Activated T-cell treated with anti-CD3 and anti-CD28 coated beads, Interleukin-2, amount 50 U/mL, for 72 hours (primary cell): ENCODE data around the gene GALNT9. TPM values are rescaled to one million over a fixed set of nuclear protein-coding genes. Genes with fewer than 3 reads are reported as not detected.
"Not testable (repeated sequence)": the region's sequence is repeated elsewhere in the genome, so short reads cannot be mapped to it uniquely, and the experiment has no call there.

ENCODE experiments used
- ATAC-seq, 2 donors: fragments of 150-1000 bp; cut with Tn5 transposase; replicated peaks in 1 of 2; 2 replicates each; pipeline ENCODE4 v1.10.0; 2021; ENCODE audit warnings: moderate library complexity in 2 of 2, mild to moderate bottlenecking in 1 of 2
- DNase-seq, 2 donors: peaks; one replicate each; pipeline ENCODE4 v3.0.0; 2021 to 2022; ENCODE audit warnings: mixed read lengths in 1 of 2
- H3K27ac Mint-ChIP-seq: one replicate; pipeline ENCODE4 v1.8.0; 2022; ENCODE audit warnings: mild to moderate bottlenecking, moderate library complexity, mixed read lengths
- H3K27me3 Mint-ChIP-seq: one replicate; pipeline ENCODE4 v1.8.0; 2022; ENCODE audit warnings: low read depth, mixed read lengths
- H3K36me3 Mint-ChIP-seq, 2 donors: one replicate each; pipeline ENCODE4 v1.8.0; 2022; ENCODE audit warnings: mixed read lengths in 2 of 2, mild to moderate bottlenecking in 1 of 2; ENCODE audit not compliant: insufficient read depth in 2 of 2
- H3K4me1 Mint-ChIP-seq: one replicate; pipeline ENCODE4 v1.8.0; 2022; ENCODE audit warnings: low read depth, mixed read lengths
- H3K4me3 Mint-ChIP-seq, 2 donors: one replicate each; pipeline ENCODE4 v1.8.0; 2022; ENCODE audit warnings: mild to moderate bottlenecking in 2 of 2, mixed read lengths in 2 of 2, moderate library complexity in 2 of 2
- H3K9me3 Mint-ChIP-seq, 2 donors: one replicate each; pipeline ENCODE4 v1.8.0; 2022; ENCODE audit warnings: mixed read lengths in 2 of 2
- total RNA-seq, 2 donors: library from RNA; stranded (reverse); gene quantifications; one replicate each; pipeline ENCODE4 v1.2.3, GENCODE V29; 2022

Gene GALNT9
- total RNA-seq, 2 donors from 2014 or later, result 0.42 to 0.53 TPM

DNA sequence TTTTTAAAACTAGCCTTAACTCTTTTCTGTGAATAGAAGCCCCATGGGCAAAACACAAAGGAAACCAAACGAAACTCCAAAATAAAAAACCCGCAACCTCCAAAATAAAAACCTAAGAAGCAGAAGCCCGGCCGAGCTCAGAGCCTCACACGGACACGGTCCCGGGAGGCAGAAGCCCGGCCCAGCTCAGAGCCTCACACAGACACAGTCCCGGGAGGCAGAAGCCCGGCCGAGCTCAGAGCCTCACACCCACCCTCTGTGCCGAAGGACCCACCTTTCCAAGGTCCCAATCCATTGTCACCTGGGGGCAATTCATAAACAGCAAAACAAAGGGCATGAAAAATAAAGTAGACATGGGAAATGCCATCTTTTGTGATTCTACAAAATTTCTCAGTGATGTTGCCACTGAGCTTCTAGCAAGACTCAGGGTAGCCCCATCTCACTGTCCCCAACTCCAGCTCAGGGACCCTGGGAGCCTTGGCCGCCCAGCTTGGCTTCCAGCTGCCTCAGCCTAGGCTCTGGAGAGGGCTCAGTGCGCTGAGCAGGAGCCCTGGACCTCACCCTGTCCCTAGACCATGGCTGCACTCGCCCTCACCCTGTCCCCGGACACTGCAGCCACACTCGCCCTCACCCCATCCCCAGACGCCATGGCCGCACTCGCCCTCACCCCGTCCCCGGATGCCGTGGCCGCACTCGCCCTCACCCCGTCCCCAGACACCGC, 82.2 kb downstream of the GALNT9 start:
- no peak for DNase-seq
- H3K36me3 Mint-ChIP-seq, result no peaks in the 10 kb centered on the region
- H3K4me1 Mint-ChIP-seq, result no peaks in the 10 kb centered on the region
- H3K27ac Mint-ChIP-seq, result no peak overlapping the region
- H3K4me3 Mint-ChIP-seq, result no peak overlapping the region
- no peaks in the 10 kb centered on the region for H3K27me3 Mint-ChIP-seq
- no peak for ATAC-seq
- no peaks in the 10 kb centered on the region for H3K9me3 Mint-ChIP-seq

DNA sequence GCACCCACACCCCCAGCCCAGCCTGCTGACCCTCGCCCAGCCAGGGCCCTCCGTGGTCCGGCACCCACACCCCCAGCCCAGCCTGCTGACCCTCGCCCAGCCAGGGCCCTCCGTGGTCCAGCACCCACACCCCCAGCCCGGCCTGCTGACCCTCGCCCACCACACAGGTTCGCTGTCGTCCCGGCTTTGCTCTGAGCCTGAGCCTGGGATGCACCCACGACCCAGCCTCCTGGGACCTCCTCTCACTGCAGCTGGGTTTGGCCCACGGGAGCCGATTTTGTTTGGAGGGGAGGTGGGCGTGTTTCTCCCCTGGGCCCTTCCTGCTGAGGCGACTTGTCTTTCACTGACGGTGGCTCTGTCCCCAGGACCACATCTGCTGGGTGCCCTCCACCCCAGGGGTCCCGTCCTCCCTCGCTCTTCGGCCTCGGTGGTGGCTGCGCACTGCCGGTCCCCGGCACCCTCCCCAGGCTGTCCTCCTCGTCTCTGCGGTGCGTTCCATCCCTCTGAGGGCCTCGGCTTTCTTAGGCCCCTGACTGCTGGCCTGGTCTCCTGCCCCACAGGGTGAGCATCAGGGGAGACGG, 83.8 kb downstream of the GALNT9 start:
- no peak for ATAC-seq
- Mint-ChIP-seq H3K4me1 (no peaks in the 10 kb centered on the region), H3K27me3 (no peaks in the 10 kb centered on the region), H3K36me3 (no peaks in the 10 kb centered on the region), H3K27ac (no peak overlapping the region), H3K9me3 (no peaks in the 10 kb centered on the region), H3K4me3 (no peak overlapping the region)
- no peak for DNase-seq

DNA sequence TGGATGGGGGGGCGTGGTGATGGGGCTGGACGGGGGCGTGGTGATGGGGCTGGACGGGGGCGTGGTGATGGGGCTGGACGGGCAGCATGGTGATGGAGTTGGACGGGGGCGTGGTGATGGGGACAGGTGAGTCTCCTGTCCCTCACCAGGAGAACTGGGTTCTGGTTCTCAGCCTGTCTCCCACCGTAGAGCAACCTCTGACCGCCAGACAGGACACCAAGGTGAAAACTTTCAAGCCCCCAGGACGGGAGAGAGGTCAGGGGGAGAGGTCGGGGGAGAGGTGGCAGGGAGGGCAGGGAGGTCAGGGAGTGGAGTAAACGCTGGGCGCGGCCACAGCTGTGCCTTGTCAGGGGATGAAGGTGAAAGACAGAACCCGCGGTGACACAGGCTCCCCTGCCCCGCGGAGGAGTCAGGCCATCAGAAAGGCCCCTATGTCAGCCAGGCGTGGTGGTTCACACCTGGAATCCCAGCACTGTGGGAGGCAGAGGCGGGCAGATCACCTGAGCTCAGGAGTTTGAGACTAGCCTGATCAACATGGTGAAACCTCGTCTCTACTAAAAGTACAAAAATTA, 84.6 kb downstream of the GALNT9 start:
- Mint-ChIP-seq H3K36me3 (no peaks in the 10 kb centered on the region), H3K27ac (no peak overlapping the region), H3K27me3 (no peaks in the 10 kb centered on the region), H3K4me3 (no peak overlapping the region), H3K9me3 (no peaks in the 10 kb centered on the region), H3K4me1 (no peaks in the 10 kb centered on the region)
- ATAC-seq, result no peak
- no peak for DNase-seq

DNA sequence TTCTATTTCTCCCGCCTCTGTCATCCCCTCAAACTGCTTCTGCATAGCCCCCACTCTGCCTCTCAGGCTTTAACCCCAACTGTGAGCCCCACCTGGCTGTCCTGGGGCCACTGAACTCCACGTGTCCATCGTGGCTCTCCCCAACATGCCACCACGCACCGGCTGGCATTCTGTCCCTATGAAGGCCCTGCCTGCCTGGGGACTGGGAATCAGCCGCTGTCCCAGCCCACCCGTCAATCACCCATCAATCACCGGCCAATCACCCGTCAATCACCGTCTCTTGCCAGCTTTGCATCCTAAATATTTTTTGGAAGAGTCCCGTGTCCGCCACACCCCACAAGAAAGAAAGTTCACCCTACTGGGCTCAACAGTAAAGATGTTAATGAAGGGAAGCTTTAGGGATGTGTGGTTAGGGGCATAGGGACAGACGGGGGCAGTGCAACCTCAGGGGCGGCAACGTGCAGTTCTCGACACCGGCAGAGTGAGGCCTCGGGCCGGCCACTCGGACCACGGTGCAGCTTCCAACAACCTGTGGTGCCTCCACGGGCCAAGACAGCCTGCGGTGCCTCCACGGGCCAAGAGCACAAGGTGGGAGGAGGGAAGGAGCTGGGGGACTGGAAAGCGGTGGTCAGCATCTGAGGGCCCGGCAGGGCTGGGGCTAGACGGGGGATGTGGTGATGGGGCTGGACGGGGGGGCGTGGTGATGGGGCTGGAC, 85.6 kb downstream of the GALNT9 start:
- ATAC-seq, result peak in 1 of 2 donors; percentile 19
- Mint-ChIP-seq H3K27me3 (no peaks in the 10 kb centered on the region), H3K27ac (no peak overlapping the region), H3K36me3 (no peaks in the 10 kb centered on the region), H3K4me3 (no peak overlapping the region), H3K4me1 (no peaks in the 10 kb centered on the region), H3K9me3 (no peaks in the 10 kb centered on the region)
- DNase-seq, result no peak

DNA sequence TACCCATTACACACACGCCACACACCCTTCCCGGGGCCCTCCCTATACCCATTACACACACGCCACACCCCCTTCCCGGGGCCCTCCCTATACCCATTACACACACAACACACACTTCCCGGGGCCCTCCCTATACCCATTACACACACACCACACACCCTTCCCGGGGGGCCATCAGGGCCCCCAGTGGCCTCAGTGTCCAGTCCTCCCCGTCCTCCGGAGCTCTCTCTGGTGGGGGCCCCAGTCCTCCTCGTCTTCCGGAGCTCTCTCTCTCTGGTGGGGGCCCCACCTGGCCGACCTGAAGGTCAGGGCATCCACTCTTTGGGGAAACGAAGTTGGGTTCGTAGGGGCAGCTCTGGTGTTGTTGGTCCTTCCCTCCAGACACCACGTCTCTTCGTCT, 86.2 kb downstream of the GALNT9 start:
- not testable (repeated sequence) for H3K4me1 Mint-ChIP-seq, DNase-seq, H3K27ac Mint-ChIP-seq, H3K36me3 Mint-ChIP-seq, H3K4me3 Mint-ChIP-seq, H3K9me3 Mint-ChIP-seq, H3K27me3 Mint-ChIP-seq
- peak in 1 of 2 donors; percentile 32 for ATAC-seq

DNA sequence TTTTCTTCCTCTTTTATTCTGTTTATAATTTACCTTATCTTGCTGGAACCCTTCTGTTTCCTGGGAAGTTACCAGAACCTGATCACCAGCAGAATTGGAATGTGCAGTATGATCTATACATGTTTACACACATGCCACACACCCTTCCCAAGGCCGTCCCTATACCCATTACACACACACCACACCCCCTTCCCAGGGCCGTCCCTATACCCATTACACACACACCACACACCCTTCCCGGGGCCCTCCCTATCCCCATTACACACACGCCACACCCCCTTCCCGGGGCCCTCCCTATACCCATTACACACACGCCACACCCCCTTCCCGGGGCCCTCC, 88.8 kb downstream of the GALNT9 start:
- H3K4me3 Mint-ChIP-seq, H3K9me3 Mint-ChIP-seq, ATAC-seq, H3K27ac Mint-ChIP-seq, DNase-seq, H3K36me3 Mint-ChIP-seq, H3K4me1 Mint-ChIP-seq, H3K27me3 Mint-ChIP-seq: not testable (repeated sequence)

DNA sequence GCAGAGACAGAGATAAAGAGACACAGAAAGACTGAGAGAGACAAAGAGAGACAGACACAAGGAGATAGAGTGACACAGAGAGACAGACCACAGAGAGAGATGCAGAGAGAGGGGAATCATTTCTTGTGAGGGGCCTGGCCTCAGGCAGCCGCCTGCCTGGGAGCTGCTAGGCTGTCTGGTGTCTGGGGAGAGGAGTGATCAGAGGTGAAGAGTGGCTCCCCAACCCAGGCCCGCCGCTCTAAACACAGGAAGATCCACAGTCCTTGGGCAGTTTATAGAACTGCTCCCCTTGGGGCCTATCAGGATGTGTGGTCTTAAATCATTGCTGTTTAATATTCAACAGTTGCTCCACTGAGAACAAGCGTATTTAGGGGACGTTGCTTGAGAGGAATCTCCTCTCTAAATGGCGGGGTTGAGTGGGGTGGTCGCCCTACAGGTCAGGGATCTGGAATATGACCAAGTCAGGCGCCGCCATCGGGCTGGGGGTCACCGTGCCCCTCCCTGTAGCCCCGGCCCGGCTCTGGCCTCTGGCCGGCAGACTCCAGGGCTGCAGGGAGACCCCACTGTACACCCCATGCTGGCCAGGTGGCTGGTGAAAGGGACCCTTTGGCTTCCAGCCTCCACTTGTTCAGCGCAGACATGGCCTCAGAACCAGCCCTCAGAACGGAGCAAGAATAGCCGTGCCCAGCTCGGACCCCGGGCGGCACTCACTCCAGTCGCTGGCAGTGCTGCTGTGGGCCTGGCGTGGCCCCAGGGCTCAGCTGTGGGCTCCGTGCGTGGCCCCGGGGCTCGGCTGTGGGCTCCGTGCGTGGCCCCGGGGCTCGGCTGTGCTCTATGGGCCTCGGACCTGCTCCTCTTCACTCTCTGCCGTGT, 89.4 kb downstream of the GALNT9 start:
- Mint-ChIP-seq H3K36me3 (no peaks in the 10 kb centered on the region), H3K4me3 (no peak overlapping the region), H3K9me3 (no peaks in the 10 kb centered on the region), H3K27me3 (no peaks in the 10 kb centered on the region), H3K4me1 (no peaks in the 10 kb centered on the region), H3K27ac (no peak overlapping the region)
- DNase-seq (no peak), ATAC-seq (no peak)

DNA sequence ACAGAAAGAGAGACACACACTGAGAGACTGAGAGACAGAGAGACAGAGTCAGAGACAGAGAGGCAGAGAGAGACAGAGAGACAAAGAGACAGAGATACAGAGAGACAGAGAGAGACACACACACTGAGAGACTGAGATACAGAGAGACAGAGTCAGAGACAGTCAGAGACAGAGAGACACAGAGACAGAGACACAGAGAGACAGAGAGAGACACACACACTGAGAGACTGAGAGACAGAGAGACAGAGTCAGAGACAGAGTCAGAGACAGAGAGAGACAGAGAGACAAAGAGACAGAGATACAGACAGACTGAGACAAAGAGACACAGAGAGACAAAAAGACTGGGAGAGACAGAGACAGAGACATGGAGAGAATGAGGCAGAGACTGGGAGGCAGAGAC, 90.0 kb downstream of the GALNT9 start:
- Mint-ChIP-seq H3K4me3 (no peak overlapping the region), H3K9me3 (no peaks in the 10 kb centered on the region), H3K27me3 (no peaks in the 10 kb centered on the region), H3K27ac (no peak overlapping the region), H3K36me3 (no peaks in the 10 kb centered on the region), H3K4me1 (no peaks in the 10 kb centered on the region)
- ATAC-seq (no peak), DNase-seq (no peak)

DNA sequence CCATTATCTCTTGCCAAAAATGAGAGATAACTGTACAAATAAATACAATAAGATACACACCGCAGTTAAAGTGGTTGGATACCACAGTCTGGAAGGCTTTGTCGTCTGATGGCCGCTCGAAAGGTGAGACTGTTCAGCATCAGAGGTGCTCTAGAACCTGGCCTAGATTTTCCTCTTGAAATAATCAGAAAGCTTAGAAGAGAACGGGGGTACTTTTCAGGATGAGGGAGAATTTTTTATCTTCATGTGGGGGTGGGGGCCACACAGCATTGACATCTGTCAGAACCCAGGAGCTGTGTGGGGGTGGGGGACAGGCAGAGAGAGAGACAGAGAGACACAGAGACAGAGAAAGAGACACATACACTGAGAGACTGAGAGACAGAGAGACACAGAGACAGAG, 90.5 kb downstream of the GALNT9 start:
- no peak for ATAC-seq
- DNase-seq, result no peak
- H3K27ac Mint-ChIP-seq, result no peak overlapping the region

DNA sequence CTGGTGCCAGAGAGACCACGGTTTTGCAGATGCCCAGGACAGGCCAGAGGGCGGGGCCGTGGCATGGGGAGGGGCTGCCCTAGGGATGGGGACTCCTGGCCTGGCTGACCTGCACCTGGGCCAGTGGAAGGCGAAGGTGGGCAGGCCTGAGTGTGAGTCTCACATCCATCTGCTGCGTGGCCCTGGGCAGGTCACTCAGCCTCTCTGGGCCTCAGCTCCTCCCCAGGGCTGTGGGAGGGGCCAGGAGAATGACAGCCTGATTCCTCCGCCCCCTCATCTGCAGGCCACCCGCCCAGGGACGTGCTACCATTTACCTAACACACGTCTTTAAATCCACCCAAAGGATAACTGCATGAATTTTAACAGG, 90.9 kb downstream of the GALNT9 start:
- no peak for DNase-seq
- ATAC-seq, result peak in 1 of 2 donors; percentile 3
- H3K9me3 Mint-ChIP-seq, result no peaks in the 10 kb centered on the region
- H3K27ac Mint-ChIP-seq, result no peak overlapping the region
- H3K4me3 Mint-ChIP-seq, result no peak overlapping the region
- no peaks in the 10 kb centered on the region for H3K4me1 Mint-ChIP-seq
- H3K36me3 Mint-ChIP-seq, result no peaks in the 10 kb centered on the region
- no peaks in the 10 kb centered on the region for H3K27me3 Mint-ChIP-seq

More for the DNA sequence above, 90.5 kb downstream of the GALNT9 start:
- H3K4me3 Mint-ChIP-seq, result no peak overlapping the region
- no peaks in the 10 kb centered on the region for H3K4me1 Mint-ChIP-seq
- H3K27me3 Mint-ChIP-seq, result no peaks in the 10 kb centered on the region
- H3K36me3 Mint-ChIP-seq, result no peaks in the 10 kb centered on the region
- no peaks in the 10 kb centered on the region for H3K9me3 Mint-ChIP-seq

DNA sequence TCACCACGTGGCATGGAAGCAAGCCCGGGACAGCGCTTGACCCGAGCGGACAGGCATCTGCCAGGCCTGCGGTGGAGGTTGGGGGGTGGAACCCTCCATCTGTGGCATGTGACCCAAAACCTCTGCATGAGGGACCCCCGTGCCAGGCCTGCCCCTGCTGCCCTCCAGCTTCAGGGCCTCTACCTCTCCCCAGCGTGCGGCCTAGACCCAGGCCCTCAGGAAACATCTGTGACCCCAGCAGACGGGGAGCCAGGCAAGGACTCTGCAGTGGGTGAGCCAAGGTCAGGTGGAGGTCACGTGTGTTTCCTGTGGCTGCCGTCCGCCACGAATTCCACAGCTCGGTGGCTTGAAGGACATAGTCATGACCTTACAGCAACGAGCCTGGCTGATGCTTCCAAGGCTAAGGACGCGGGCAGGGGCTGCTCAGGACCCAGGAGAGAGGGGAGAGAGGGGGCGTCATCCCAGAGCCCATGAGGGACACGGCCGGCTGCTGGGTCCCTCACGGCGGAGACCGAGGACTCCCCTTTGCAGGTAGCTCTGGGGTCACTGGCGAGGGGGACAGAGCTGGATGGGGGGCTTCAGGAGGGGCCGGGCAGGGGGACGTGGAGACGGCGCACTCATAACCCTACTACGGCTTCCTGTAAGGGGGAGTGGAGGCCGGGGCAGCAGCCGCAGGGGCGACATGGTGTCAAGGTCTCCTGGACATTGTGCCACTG, 91.5 kb downstream of the GALNT9 start:
- H3K4me1 Mint-ChIP-seq, result no peaks in the 10 kb centered on the region
- H3K9me3 Mint-ChIP-seq, result no peaks in the 10 kb centered on the region
- no peak for DNase-seq
- no peak overlapping the region for H3K4me3 Mint-ChIP-seq
- H3K27me3 Mint-ChIP-seq, result no peaks in the 10 kb centered on the region
- H3K27ac Mint-ChIP-seq, result no peak overlapping the region
- H3K36me3 Mint-ChIP-seq, result no peaks in the 10 kb centered on the region
- ATAC-seq, result no peak

DNA sequence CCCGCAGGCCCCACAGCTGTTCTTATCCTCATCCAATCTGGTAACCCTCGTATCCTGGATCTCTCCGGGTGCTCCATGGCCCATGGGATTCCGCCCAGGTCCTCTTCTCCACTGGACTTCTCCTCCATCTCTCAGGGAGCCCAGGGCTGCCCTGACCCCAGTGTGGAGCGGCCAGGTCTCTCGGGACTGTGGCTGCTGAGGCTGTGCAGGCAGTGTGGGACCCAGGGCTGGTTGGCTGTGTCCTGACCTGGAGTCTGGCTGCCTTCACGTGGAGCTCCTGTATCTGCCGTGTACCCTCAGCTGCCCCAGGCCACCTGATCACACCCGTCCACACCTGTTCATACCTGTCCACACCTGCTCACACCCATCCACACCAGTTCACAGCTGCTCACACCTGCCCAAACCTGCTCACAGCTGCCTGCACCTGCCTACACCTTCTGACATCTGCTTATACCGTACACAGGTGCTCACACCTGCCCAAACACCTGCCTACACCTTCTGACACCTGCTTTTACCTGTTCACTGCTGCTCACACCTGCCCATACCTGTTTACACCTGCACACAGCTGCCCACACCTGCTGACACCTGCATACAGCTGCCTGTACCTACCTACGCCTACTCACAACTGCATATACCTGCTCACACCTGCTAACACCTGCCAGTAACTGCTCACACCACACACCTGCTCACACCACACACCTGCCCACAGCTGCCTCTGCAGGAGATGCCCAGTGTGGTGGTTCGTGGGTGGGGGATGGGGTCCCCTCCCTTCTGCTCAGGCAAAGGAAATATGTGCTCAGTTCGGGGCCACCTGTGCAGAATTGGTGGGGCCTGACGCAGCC, 92.2 kb downstream of the GALNT9 start:
- ATAC-seq (no peak), DNase-seq (no peak)
- H3K27me3 Mint-ChIP-seq, result no peaks in the 10 kb centered on the region
- H3K9me3 Mint-ChIP-seq, result no peaks in the 10 kb centered on the region
- H3K4me3 Mint-ChIP-seq, result no peak overlapping the region
- no peaks in the 10 kb centered on the region for H3K36me3 Mint-ChIP-seq
- H3K27ac Mint-ChIP-seq, result no peak overlapping the region
- H3K4me1 Mint-ChIP-seq, result no peaks in the 10 kb centered on the region
